ENCODE measurements around the gene GRK6. TPM values are rescaled to one million over a fixed set of nuclear protein-coding genes. Genes with fewer than 3 reads are reported as not detected.

Gene GRK6
- total RNA-seq, 1 donor from 2014 or later: 43.9 TPM

- Histone ChIP-seq H3K9me3 (no peaks in the 10 kb centered on the region), H3K27me3 (no peaks in the 10 kb centered on the region), H3K4me1 (peaks cover 45% of the 10 kb centered on the region), H3K4me3 (no peak overlapping the region), H3K36me3 (peaks cover 49% of the 10 kb centered on the region), H3K27ac (peak overlapping the region; percentile 47)
- intact Hi-C loops (cut with DNase I): no loop called here
- no peak for TF ChIP-seq CTCF (IDR thresholded peaks at IDR 0.05)
- peak; percentile 4 for ATAC-seq
- DNase-seq: peak; percentile 76
Observed at GRCh38 chr5:177431317-177432142, 5.1 kb downstream of the GRK6 start.

- Histone ChIP-seq H3K4me3 (no peak overlapping the region), H3K9me3 (no peaks in the 10 kb centered on the region), H3K27ac (peak overlapping the region; percentile 47), H3K36me3 (peaks cover 52% of the 10 kb centered on the region), H3K27me3 (no peaks in the 10 kb centered on the region), H3K4me1 (peaks cover 44% of the 10 kb centered on the region)
- intact Hi-C loops (cut with DNase I): no loop called here
- no peak for TF ChIP-seq CTCF (IDR thresholded peaks at IDR 0.05)
- ATAC-seq (no peak), DNase-seq (no peak)
Observed at GRCh38 chr5:177432143-177432838, 5.8 kb downstream of the GRK6 start.

GRCh38 chr5:177432839-177433657, 6.6 kb downstream of the GRK6 start:
- ATAC-seq: no peak
- TF ChIP-seq CTCF (IDR thresholded peaks at IDR 0.05): no peak
- peak; percentile 56 for DNase-seq
- H3K9me3 ChIP-seq: no peaks in the 10 kb centered on the region
- peaks cover 54% of the 10 kb centered on the region for H3K36me3 ChIP-seq
- no peak overlapping the region for H3K4me3 ChIP-seq
- peaks cover 37% of the 10 kb centered on the region for H3K4me1 ChIP-seq
- no peaks in the 10 kb centered on the region for H3K27me3 ChIP-seq
- intact Hi-C loops (cut with DNase I): no loop called here
- no peak overlapping the region for H3K27ac ChIP-seq

DNA sequence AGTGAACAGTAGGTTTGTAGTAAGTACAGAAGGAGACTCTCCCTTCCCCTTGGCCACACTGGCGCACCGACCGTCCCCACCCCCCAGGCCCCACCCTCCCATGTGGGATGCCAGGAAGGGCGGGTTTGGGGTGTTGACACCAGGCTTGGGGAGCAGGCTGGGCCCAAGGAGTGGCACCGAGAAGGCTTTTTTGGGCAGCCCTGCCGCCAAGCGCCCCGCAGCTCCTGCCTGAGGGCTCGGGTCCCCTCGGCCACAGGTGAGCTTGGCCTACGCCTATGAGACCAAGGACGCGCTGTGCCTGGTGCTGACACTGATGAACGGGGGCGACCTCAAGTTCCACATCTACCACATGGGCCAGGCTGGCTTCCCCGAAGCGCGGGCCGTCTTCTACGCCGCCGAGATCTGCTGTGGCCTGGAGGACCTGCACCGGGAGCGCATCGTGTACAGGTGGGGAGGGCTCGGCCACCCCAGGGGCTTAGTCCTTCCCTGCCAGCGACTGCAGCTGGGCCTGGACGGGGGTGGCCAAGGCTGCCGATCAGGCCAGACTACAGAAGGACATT, 7.3 kb downstream of the GRK6 start:
- Histone ChIP-seq H3K9me3 (no peaks in the 10 kb centered on the region), H3K36me3 (peaks cover 61% of the 10 kb centered on the region), H3K4me1 (peaks cover 31% of the 10 kb centered on the region), H3K4me3 (no peak overlapping the region), H3K27me3 (no peaks in the 10 kb centered on the region), H3K27ac (no peak overlapping the region)
- intact Hi-C loops (cut with DNase I): no loop called here
- ATAC-seq (no peak), DNase-seq (no peak)
- TF ChIP-seq CTCF (IDR thresholded peaks at IDR 0.05): no peak

DNA sequence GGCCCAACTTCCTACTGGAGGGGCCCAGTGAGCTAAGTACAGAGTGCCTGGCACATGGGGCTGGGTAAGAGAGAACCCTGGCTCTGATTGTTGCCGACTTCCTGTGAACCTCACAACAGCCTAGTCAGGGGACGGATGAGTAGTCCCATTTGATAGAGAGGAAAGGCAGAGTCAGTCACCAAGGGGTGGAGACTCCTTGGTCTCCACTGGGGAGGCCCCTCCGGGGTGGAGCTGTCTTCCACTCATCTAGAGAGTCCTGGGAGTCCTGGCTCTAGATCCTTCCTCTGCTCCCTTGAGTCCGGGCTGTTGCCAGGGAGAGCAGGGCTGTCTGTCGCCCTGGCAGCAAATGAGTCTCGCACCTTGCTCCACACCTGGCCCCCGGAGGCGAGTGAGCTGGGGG, 8.0 kb downstream of the GRK6 start:
- ATAC-seq: no peak
- no peak overlapping the region for H3K27ac ChIP-seq
- peaks cover 28% of the 10 kb centered on the region for H3K4me1 ChIP-seq
- no peak for DNase-seq
- no peak overlapping the region for H3K4me3 ChIP-seq
- no peak for TF ChIP-seq CTCF (IDR thresholded peaks at IDR 0.05)
- H3K27me3 ChIP-seq: no peaks in the 10 kb centered on the region
- H3K9me3 ChIP-seq: no peaks in the 10 kb centered on the region
- intact Hi-C loops (cut with DNase I): no loop called here
- H3K36me3 ChIP-seq: peaks cover 61% of the 10 kb centered on the region

Measured in upper lobe of right lung (tissue), 1 donor.